Measurements from ENCODE around the gene USP9Y.

DNA sequence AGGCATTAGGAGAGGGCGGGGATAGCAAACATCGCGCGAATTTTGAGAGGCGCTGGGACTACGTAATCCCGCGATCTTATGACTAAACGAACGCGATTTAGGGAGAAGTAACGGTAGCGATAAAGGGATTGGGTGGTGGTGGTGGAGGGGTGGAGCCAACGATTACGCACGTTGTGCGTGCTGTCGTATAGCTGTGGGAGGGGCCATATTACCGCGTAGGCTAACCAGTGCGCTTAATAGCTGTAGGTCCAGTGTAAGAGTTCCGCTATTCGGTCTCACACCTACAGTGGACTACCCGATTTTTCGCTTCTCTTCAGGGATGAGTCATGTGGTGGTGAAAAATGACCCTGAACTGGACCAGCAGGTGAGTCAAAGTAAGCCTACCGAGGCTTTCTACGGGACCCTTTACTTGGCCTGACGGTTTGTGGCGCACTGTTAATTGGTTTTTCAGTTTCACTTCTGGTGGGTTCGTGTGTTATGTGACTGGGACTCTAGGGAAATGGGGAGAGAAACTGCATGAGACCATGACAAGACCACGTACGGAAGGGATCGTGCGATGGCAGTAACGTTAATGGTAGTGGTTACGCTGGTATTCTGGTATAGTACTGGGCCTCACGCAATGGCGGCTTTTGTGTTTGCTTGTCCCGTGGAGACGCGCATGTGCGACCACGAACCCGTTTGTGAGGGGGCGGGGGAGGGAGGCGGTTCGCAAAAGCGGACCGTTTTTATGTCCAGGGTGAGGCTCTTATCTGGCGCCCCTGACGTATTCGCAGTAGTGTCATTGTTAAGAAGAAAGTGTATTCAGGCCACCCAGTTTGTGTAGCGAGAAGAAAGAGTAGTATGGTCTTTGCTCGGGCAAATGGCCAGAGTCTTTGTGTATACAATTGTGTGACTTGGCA lies 203.8 kb downstream of the USP9Y start, which contains the start of gene DDX3Y:
- TF ChIP-seq GATA3 (IDR thresholded peaks at IDR 0.05; ENCODE audit: low read depth, low read length) (no peak), GATA2 (IDR thresholded peaks at IDR 0.05; ENCODE audit: low read depth, low read length) (no peak)
